ENCODE data around the gene AK4. TPM values are rescaled to one million over a fixed set of nuclear protein-coding genes. Genes with fewer than 3 reads are reported as not detected.

The AK4 gene
- total RNA-seq, 1 experiment from 2014 or later: 39.2 TPM

- no peak for DNase-seq (ENCODE audit: low read depth)
Observed at GRCh38 chr1:65243491-65243890, 95.5 kb downstream of the AK4 start.

GRCh38 chr1:65245295-65245694, 97.3 kb downstream of the AK4 start:
- DNase-seq (ENCODE audit: low read depth): no peak

- peak; percentile 23 for DNase-seq (ENCODE audit: low read depth)
Observed at GRCh38 chr1:65247419-65248359, 99.7 kb downstream of the AK4 start.

GRCh38 chr1:65250826-65251225, 102.8 kb downstream of the AK4 start:
- DNase-seq (ENCODE audit: low read depth): no peak

- no peak for DNase-seq (ENCODE audit: low read depth)
Observed at GRCh38 chr1:65253800-65254319, 105.9 kb downstream of the AK4 start.

GRCh38 chr1:65254320-65255034, 106.5 kb downstream of the AK4 start:
- DNase-seq (ENCODE audit: low read depth): peak; percentile 54

- no peak for DNase-seq (ENCODE audit: low read depth)
Observed at GRCh38 chr1:65255035-65255655, 107.1 kb downstream of the AK4 start.

- DNase-seq (ENCODE audit: low read depth): no peak
Observed at GRCh38 chr1:65255656-65256050, 107.7 kb downstream of the AK4 start.

- no peak for DNase-seq (ENCODE audit: low read depth)
Observed at GRCh38 chr1:65256860-65257708, 109.1 kb downstream of the AK4 start.

- DNase-seq (ENCODE audit: low read depth): no peak
Observed at GRCh38 chr1:65258106-65258505, 110.1 kb downstream of the AK4 start.

- DNase-seq (ENCODE audit: low read depth): no peak
Observed at GRCh38 chr1:65259816-65260215, 111.8 kb downstream of the AK4 start.

GRCh38 chr1:65260851-65261473, 113.0 kb downstream of the AK4 start:
- DNase-seq (ENCODE audit: low read depth): peak; percentile 80

GRCh38 chr1:65263286-65263685, 115.3 kb downstream of the AK4 start:
- no peak for DNase-seq (ENCODE audit: low read depth)

GRCh38 chr1:65264197-65264929, 116.4 kb downstream of the AK4 start:
- DNase-seq (ENCODE audit: low read depth): peak; percentile 10

GRCh38 chr1:65265296-65265650, 117.3 kb downstream of the AK4 start:
- DNase-seq (ENCODE audit: low read depth): no peak

GRCh38 chr1:65265651-65266351, 117.8 kb downstream of the AK4 start:
- no peak for DNase-seq (ENCODE audit: low read depth)

GRCh38 chr1:65266476-65266875, 118.5 kb downstream of the AK4 start:
- no peak for DNase-seq (ENCODE audit: low read depth)

- no peak for DNase-seq (ENCODE audit: low read depth)
Observed at GRCh38 chr1:65267271-65267670, 119.3 kb downstream of the AK4 start.

GRCh38 chr1:65267683-65268082, 119.7 kb downstream of the AK4 start:
- no peak for DNase-seq (ENCODE audit: low read depth)
